ENCODE measurements around the gene GUK1.

DNA sequence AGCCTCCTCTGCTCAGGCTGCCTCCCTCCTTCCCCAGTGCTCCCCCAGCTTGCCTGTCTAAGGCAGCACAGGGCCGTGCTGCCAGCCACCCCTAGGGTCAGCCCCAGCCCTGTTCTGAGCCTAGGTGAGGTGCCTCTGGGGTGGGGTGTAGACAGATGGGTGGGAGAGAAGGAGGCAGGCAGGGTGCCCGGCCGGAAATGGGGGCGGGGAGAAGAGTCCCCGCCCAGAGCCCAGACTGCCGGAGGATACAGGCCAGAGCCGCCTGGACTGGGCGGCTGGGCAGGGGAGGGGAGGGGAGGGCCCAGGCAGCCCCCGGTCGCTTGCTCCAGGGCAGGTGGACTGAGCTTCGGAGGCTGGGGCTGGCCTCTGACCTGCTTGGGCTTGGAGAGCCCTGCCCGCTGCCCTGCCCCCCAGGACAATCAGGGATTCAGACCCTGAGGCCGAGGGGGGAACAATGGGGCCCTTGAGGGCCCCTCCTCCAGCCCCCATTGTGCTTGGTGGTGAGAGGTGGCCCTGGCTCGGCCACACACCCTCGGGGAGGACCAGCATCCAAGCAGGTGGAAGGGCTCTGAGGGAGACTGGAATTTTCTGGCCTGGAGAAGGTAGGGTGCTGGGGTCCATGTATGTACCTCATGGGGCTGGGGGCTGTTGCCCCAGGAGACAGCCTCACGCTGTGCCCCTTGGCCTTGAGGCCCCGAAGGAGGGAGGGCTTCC, 9.5 kb downstream of the GUK1 start, which contains the start of gene GJC2:
- TF ChIP-seq, protein P1, sequence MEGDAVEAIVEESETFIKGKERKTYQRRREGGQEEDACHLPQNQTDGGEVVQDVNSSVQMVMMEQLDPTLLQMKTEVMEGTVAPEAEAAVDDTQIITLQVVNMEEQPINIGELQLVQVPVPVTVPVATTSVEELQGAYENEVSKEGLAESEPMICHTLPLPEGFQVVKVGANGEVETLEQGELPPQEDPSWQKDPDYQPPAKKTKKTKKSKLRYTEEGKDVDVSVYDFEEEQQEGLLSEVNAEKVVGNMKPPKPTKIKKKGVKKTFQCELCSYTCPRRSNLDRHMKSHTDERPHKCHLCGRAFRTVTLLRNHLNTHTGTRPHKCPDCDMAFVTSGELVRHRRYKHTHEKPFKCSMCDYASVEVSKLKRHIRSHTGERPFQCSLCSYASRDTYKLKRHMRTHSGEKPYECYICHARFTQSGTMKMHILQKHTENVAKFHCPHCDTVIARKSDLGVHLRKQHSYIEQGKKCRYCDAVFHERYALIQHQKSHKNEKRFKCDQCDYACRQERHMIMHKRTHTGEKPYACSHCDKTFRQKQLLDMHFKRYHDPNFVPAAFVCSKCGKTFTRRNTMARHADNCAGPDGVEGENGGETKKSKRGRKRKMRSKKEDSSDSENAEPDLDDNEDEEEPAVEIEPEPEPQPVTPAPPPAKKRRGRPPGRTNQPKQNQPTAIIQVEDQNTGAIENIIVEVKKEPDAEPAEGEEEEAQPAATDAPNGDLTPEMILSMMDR (IDR thresholded peaks at IDR 0.05; ENCODE audit: low read length) = no peak
- no peak for TF ChIP-seq EZH2 (optimal IDR thresholded peaks at IDR 0.05; ENCODE audit: low read depth, low read length)
